NCI-H69 (cell line): ENCODE data around the gene CNTNAP2.
"Not testable (repeated sequence)": the region's sequence is repeated elsewhere in the genome, so short reads cannot be mapped to it uniquely, and the experiment has no call there.

Experiments used
- DNase-seq: peaks from one replicate; lab custom pipeline; 2025; lab: John Stamatoyannopoulos, UW

Gene CNTNAP2

DNA sequence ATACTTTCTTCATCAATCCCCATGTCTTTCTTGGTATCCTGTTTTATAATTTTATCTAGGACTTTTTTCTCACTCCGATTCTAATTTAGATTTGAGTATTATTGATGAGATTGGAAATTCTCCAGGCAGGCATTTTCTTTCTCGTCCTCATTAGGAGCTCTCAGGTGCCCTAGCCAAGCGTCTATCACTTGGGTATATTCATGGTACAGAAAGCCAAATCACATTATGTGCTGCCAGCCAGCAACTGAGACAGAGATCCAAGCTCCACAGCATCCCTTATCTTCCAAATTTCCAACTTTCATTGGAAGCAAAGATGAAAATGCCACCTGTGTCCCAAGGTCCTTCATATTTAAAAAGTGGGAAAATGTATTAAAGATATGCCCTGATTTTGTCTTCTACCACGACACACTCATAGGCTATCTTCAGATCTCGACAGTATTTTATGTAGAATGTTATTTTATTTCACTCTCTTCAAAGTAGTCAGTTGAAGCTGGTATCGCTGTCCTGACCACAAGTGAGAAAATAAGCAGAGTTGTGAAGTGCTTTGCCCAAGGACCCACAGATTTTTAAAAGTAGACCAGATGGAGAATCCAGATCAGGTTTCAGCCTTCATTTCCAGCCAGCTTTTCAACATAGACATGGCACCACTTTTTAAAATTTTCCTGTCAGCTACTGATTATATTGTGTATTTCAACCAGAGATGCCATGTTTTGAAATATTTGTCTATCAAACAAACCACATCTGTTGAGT is 773.4 kb downstream of the CNTNAP2 start:
- peak; percentile 18 for DNase-seq

DNA sequence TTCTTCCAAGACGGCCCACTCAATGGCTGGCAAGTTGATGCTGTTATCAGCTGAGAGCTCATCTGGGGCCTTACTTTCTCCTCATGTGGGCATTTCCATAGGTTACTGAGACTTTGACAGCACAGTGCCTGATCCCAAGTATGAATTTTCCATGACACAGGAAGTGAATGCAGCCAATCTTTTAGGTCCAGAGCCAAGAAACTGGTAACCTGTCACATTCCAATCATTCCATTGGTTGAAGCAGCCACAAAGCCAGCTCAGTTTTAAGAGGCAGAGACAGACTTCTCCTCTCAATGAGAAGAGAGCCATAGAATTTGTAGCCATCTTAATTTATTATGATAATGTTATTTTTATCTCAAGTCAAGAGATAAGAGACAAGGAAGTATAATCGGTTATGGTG is 775.5 kb downstream of the CNTNAP2 start:
- DNase-seq, result no peak

DNA sequence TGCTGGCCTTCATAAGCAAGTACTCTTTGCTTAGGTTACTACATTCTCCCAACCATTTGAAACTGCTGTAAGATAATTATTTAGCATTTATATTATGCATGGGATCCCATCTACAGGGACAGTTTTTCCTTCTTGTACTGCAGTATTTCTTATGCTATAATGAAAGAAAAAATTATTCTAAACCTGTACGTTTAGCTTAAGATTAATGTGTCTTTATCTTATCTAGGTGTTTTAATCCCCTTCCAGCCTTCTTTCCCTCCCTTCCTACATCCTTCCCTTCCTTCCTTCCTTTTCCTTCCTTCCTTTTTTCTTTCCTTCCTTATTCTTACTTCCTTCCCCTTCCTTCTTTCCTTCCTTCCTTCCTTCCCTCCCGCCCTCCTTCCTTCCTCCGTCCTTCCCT is 778.3 kb downstream of the CNTNAP2 start:
- no peak for DNase-seq

DNA sequence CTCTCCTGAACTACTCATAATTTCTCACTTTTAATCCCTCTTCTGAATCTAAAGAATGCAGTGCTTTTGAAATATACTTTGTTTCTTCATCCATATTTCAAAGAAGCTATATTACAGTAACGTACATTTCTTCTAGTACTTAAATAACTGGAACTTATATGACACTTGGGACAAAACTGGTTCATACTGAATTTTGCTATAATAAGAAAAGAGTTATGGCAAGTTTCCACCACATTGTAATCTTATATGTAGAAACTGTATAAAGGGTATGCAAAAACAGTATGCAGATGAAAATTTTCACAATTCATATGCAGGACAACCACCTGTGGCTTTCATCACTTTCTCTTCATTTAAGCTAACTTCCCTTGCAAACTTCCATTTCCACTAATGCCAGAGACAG is 785.7 kb downstream of the CNTNAP2 start:
- DNase-seq, result no peak

DNA sequence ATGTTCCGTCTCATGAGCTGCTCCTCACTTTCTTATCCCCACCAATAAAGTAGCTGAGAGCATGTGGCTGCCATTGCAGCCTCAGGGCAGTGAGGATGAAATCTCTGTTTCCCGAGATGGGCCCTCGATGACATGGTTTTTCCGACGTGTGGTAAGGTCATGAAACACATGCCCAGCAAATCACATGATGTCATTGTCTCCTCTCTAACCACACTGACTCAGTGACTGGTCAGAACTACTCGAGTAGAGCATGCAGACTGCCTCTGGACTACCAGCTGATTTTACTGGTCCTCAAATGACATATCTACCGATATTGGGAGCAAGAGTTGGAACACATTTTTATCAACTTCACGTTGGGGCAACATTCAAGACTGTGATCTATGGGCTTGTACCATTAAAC is 786.1 kb downstream of the CNTNAP2 start:
- no peak for DNase-seq

DNA sequence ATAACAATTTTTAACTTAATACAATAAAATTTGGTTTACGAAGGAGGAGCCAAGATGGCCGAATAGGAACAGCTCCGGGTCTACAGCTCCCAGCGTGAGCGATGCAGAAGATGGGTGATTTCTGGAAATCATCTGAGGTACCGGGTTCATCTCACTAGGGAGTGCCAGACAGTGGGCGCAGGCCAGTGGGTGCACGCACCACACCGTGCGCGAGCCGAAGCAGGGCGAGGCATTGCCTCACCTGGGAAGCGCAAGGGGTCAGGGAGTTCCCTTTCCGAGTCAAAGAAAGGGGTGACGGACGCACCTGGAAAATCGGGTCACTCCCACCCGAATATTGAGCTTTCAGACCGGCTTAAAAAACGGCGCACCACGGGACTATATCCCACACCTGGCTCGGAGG is 789.1 kb downstream of the CNTNAP2 start:
- DNase-seq, result not testable (repeated sequence)

DNA sequence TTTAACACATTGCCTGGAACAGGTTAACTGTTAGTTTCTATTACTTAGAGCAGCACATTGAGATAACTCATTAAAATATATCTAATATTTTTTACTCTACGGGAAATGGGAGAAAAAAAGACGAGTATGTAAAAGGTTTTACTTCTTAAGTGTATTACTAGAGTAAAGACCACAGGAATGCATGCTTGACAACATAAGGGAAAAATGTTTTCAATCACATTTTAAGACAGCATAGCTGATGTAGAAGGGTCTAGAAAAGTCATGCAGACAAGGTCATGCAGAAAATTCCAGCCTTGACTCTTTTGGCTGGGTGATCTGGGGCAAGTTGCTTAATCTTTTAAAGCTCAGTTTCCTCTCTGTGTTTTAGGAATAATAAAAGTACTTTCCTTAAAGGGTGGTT is 806.2 kb downstream of the CNTNAP2 start:
- DNase-seq, result no peak

DNA sequence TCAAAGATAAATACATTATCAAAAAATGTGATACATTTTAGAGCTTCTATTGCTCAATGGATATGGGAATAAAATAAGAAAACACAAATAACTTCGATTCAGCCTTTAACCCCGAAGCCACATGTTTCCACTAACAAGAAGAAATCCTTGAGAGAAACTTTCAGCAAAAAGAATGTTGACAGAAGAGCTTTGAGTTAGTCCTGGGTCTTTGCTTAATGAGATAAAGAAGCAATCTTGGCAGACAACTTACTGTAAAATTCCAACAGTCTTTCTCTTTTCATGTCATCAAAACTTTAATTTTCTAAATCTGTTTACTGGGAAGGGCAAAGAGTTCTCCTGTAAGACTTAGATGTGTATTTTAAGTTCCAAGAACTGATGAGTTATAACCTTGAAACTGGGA is 810.2 kb downstream of the CNTNAP2 start:
- DNase-seq, result no peak

DNA sequence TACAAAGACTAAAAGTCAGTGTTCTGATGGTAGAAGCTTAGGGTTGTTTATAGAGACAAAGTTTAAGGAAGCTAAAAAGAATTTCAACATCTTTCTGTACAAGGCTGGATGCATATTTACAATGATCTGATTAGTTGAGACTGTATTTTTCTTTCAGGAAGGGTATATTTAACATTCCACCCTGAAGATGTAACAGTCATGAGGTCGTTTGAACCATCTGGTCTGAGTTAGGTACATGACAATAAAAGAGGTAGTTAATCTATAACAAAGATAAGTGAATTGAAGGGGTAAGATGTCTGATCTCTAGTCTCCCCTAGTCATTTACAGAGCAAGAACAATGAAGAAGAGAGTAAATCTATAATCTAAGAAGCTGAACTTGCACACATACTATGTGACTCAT is 821.2 kb downstream of the CNTNAP2 start:
- peak; percentile 88 for DNase-seq

DNA sequence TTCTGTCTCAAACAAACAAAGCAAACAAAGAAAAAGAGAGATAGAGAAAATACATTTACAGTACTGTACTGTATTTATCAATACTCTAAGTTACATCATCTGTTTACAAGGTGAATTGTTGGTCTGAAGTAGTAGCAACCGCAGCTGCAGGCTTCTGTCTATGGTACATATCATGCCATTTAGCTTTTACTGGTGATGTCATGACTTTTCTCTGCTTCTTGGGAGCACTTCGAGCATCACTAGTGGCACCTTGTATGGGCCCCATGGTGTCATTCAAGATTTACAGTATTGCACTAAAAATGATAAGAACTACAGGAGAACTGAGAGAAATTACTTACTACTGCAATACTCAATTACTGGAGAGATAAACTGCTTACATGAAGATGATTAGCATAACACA is 826.9 kb downstream of the CNTNAP2 start:
- DNase-seq, result peak; percentile 42

DNA sequence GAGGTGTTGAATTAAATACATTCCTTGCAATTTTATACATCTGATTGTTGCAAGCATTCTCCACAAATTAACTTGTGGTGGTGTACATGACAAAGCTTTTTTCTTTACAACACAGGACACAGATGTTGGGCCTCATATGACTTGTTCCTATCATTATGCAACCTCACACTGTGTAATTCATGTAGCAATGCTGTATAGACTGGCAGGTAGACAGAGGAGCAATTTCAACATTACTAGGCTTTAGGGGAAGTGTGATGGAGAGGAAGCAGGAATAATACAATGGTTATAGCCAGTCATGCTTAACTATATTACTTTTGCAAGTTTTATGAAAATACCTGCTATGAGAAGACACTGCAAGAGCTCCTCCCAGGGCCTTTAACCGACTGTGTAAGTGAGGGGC is 832.1 kb downstream of the CNTNAP2 start:
- DNase-seq, result peak; percentile 82

DNA sequence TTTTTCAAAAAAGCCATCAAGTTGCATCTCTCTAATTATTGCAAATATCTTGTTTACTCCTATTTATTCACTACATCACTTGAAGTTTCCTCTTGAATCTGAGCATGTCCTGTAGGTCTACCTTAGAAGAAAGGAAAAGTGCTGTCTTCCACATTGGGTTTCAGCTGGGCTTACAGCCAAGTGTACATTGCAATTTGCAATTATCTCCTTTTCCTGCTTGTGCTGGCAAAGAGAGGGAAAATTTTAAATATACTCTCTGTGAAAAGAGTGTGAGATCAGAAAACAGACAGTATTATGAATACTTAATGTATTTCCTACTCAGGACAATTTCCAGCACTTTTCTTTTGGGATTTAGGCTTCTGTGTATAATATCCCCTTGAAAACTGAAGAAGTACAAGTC is 839.7 kb downstream of the CNTNAP2 start:
- peak; percentile 94 for DNase-seq

DNA sequence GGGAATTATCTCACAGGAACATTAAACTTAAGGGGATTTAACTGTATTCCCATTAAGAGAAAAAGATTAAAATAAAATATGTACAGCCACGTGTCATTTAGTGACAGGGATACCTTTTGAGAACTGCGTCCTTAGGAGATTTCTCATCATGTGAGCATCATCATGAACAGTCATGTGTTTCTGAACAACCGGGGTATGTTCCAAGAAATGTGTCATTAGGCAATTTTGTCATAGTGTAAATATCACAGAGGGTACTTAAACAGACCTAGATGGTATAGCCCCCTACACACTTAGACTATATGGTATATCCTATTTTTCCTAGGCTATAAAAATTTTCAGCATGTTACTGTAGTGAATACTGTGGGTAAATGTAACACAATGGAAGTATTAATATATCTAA is 840.3 kb downstream of the CNTNAP2 start:
- peak; percentile 80 for DNase-seq

DNA sequence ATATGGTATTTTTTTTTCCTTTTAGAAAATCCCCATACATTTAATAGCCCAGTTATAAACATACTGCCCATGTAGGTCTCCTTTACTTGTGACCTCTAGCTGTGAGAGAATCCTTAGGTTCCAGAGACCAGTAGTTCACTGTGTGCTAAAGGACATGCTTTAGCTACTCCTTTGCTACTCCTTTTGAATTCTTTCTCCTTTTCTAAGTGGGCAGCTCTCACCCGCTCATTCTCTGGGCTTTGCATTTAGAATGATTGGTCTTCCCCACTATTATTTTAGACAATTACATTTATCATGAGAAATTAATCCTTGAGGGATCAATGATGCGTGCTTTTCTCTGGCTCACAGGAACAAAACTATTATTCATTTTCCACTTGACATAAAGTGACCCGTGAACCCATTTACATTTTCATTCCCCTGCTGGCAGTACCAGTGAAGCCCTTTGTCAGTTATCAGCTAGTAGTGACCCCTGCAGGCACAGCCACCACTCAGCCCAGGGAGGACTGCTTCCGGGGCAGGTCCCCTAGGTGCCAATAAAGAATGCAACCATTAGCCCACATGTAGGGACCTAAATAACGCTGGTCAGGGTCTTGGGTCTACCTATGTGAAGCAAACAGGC is 844.3 kb downstream of the CNTNAP2 start:
- peak; percentile 94 for DNase-seq

DNA sequence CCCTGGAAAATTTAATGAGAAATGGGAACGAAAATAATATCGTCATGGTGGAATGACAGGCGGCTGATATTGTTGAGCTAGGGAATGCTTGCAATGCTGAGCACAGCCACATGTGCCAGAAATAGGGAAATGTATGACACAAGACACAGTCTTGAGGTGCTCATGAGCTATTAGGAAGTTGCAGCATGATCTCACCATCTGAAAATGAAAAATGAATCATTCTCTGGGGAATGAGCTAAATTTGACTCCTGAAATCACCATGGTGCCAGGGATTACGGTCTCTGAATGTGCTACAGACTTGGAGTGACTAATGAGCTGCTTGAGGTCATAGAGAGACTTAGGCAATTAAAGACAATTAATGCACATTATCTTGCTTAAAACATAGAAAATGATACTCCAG is 845.0 kb downstream of the CNTNAP2 start:
- DNase-seq, result peak; percentile 93

DNA sequence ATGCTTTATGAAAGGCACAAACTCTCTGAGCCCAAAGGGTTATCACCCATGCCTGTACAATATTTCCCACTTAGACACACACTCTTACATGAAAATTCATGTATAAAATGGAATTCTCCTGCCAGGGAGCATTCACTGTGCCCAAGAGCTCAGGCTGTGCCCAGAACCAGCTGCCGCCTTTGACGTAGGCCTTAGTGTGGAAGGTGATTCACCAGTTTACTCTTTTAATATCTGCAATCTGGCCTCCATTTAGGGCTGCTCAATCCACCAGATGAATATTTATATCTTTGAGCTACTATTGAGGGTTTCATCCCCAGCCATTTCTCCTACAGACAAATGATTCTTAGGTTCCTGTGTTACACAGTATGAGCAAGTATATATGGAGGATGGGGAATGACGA is 849.7 kb downstream of the CNTNAP2 start:
- DNase-seq, result no peak

DNA sequence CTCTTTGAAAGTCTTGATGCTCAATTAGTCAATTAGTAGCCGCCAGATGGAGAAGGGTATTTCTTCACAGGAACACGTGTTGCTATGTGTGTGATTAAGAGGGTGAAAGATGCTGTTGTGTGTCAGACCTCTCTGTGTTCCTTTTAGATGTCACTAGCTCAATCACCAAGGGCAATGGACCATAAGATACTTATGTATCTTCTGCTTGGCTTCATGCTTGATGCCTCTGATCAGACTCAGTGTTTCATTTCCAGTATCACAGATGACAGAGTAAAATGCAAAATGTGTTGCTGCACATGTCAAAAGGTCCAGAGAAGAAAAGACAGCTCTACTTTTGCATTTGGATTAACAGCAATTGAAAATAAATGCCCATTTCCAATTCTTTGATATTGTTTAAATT is 865.9 kb downstream of the CNTNAP2 start:
- DNase-seq, result peak; percentile 23

DNA sequence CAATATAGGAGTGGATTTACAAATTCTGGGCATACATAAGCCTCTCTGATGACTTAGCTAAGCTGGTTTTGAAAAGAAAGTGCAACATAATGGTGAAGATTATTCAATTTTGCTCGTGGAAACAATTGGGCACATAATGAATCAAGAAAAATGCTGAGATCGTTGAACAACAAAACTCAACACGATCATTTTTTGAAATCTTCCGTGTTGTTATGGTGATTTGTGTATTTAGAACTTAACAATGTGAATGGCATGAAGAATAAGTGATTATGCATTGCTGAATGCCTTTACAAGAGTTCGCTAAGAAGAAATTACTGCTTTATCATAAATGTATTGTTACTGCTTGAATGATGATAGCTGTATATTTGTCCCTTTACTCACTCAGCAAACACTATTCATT is 875.0 kb downstream of the CNTNAP2 start:
- DNase-seq, result no peak

DNA sequence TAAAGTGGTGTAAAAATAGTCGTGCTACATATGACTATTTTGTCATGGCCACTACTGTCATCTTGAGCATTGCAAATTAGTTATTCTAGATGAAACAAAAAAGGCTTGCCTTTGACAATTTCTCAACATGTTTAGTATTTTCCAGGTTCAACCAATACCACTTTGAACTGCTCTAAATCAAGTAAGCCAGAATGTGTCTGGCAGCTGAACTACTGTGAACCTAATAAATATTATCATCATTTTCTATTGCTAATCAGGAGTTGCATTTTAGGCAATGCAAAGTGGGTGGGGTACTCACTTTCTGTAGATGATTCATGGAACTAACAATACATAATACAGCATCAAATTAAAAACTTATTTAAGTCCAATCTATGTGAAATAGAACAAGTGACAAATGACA is 877.2 kb downstream of the CNTNAP2 start:
- DNase-seq, result no peak

DNA sequence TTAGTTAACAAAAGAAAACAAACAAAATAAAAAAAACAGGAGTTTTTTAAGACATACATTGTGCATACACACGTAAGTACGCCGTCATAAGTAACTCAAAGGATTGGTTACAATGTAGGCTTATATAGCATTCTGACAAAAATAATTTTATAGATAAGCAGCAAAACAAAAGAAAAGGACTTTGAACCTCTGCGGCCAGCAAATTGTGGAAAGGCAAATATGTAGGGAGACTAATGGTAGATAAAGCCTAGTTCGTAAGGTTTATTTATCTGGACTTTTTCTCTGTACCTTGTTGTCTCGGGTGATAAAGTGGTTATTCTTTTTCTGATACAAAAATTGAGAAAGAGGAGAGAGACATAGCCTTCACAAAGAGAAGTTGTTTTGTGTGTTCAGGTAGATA is 891.9 kb downstream of the CNTNAP2 start:
- no peak for DNase-seq

DNA sequence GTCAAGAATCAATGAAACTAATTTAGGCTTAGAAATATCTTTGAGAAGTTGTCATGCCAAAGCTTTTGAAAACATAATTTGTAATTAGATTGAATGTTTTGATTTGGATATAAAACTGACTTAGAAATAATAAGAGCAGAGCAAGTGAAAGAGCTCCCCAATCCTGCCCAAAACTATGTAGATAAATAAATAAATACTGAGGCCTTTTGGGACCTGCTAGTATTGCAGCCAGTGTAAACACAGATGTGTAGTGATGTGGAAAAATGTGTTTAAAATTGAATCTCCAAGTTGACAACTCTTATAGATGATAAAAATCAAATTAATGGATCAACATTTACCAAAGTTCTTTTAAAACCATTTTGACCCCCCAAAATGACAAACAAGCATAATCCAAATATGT is 896.1 kb downstream of the CNTNAP2 start:
- DNase-seq, result no peak

DNA sequence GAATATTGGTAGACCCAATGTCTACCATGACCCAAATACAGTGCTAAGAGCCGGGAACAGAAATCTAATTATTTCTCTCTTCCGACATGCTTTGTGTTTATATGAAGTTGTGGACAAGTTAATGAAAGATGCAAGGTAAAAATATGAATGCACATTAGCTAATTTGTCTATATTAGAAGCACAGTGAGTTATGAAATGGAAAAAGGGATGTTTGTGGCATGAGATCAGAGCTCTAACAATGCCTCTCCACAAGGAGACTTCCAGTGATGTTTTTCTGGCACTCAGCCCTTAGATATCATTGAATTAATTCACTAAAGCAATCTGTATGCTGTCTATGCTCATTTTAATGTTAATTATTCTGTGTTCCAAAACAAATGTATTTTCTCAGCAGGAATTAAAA is 897.2 kb downstream of the CNTNAP2 start:
- peak; percentile 14 for DNase-seq

DNA sequence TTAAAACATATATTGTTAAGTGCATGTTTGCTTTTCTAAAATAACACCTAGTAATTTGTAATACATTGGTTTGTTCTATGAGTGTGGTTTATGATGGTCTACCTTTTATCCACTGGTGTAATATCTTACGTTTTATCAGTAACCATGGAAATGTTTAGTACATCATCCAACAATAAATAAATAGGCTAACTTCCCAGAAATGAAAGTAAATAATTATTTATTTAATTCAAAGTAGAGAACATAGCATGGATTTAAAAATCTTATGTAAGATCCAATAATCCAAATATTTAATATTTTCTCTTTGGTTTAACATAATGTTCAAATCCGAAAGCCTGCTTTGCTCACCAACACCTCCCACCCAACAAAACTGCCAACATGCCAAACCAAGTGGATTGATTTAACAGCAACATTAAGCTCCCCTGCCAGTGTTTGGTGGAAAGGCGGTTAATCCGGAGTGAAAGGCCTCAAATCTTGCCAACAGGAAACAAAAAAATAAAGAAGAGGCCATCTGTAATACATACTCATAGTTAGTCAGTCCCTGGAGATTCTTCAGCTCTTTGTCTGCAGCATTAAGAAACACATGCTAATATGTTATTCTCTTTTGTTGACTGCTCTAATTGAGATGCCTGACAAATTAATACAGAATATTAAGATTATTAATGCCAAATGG is 897.8 kb downstream of the CNTNAP2 start:
- peak; percentile 59 for DNase-seq
